Upper lobe of left lung (tissue), 4 donors: ENCODE measurements around the gene MGLL.

Experiments used
- EP300 ChIP-seq, 4 donors: sonication (generic); formaldehyde crosslinking; IDR thresholded peaks; one replicate each; pipeline ENCODE4 v1.5.1; 2017; ENCODE audit warnings: antibody characterized with exemption in 4 of 4, control low read depth in 2 of 4
- POLR2A ChIP-seq, 4 donors: fragments of 450-650 bp; IDR thresholded peaks; one replicate each; pipeline ENCODE4 v1.5.1; 2016 to 2017; ENCODE audit warnings: antibody characterized with exemption in 4 of 4, mild to moderate bottlenecking in 2 of 4
- TF ChIP-seq, protein P1 (sequence below), 6 experiments: fragments of 450-650 bp in 4 of 6; fragments of 200-600 bp in 2 of 6; sonication (generic) in 2 of 6; IDR thresholded peaks; one replicate each; pipeline ENCODE4 v1.5.1; 2016 to 2019; ENCODE audit warnings: antibody characterized with exemption in 6 of 6

- TF ChIP-seq, protein P1, sequence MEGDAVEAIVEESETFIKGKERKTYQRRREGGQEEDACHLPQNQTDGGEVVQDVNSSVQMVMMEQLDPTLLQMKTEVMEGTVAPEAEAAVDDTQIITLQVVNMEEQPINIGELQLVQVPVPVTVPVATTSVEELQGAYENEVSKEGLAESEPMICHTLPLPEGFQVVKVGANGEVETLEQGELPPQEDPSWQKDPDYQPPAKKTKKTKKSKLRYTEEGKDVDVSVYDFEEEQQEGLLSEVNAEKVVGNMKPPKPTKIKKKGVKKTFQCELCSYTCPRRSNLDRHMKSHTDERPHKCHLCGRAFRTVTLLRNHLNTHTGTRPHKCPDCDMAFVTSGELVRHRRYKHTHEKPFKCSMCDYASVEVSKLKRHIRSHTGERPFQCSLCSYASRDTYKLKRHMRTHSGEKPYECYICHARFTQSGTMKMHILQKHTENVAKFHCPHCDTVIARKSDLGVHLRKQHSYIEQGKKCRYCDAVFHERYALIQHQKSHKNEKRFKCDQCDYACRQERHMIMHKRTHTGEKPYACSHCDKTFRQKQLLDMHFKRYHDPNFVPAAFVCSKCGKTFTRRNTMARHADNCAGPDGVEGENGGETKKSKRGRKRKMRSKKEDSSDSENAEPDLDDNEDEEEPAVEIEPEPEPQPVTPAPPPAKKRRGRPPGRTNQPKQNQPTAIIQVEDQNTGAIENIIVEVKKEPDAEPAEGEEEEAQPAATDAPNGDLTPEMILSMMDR (IDR thresholded peaks at IDR 0.05): no peak
- no peak for TF ChIP-seq EP300 (IDR thresholded peaks at IDR 0.05)
- no peak for TF ChIP-seq POLR2A (IDR thresholded peaks at IDR 0.05)
Measured at GRCh38 chr3:127651516-127652172, 170.7 kb downstream of the MGLL start.
